HG02885 (cell line): ENCODE data around the gene ATL1.
A peak's percentile ranks its signal among the peaks of the same experiment; 100 is the strongest.

ENCODE experiments used
- ATAC-seq: cut with Tn5 transposase; IDR thresholded peaks from one replicate; pipeline ENCODE4 v1.9.1; 2021; ENCODE audit warnings: mild to moderate bottlenecking; ENCODE audit not compliant: unreplicated experiment, poor library complexity

Gene ATL1

GRCh38 chr14:50677527-50678063, 117.7 kb downstream of the ATL1 start:
- ATAC-seq, result peak; percentile 61

GRCh38 chr14:50678163-50678562, 118.2 kb downstream of the ATL1 start:
- no peak for ATAC-seq

GRCh38 chr14:50679674-50680073, 119.7 kb downstream of the ATL1 start:
- no peak for ATAC-seq
